HG02938 (cell line): ENCODE data around the gene MMAB.

Experiments
- ATAC-seq: cut with Tn5 transposase; IDR thresholded peaks from one replicate; pipeline ENCODE4 v1.9.1; 2021; ENCODE audit warnings: mild to moderate bottlenecking, moderate library complexity; ENCODE audit not compliant: unreplicated experiment

The MMAB gene

GRCh38 chr12:109540526-109541412 lies 32.5 kb downstream of the MMAB start:
- no peak for ATAC-seq

GRCh38 chr12:109539508-109539907 lies 33.8 kb downstream of the MMAB start:
- no peak for ATAC-seq

- no peak for ATAC-seq
Measured at GRCh38 chr12:109538191-109538863, 35.0 kb downstream of the MMAB start.

- no peak for ATAC-seq
Measured at GRCh38 chr12:109537136-109537535, 36.2 kb downstream of the MMAB start.

GRCh38 chr12:109535863-109536250 lies 37.4 kb downstream of the MMAB start:
- ATAC-seq: no peak

GRCh38 chr12:109535231-109535862 lies 38.0 kb downstream of the MMAB start:
- no peak for ATAC-seq

GRCh38 chr12:109534456-109534855 lies 38.8 kb downstream of the MMAB start:
- no peak for ATAC-seq

GRCh38 chr12:109533487-109533740 lies 39.9 kb downstream of the MMAB start:
- no peak for ATAC-seq

- ATAC-seq: no peak
Measured at GRCh38 chr12:109532721-109533486, 40.4 kb downstream of the MMAB start.

GRCh38 chr12:109531411-109531810 lies 41.9 kb downstream of the MMAB start:
- ATAC-seq: no peak

- no peak for ATAC-seq
Measured at GRCh38 chr12:109529691-109530640, 43.3 kb downstream of the MMAB start.

GRCh38 chr12:109527489-109528123 lies 45.7 kb downstream of the MMAB start:
- ATAC-seq: no peak

GRCh38 chr12:109525279-109525585 lies 48.1 kb downstream of the MMAB start:
- no peak for ATAC-seq

GRCh38 chr12:109524466-109525278 lies 48.6 kb downstream of the MMAB start:
- ATAC-seq: no peak

GRCh38 chr12:109523504-109523903 lies 49.8 kb downstream of the MMAB start:
- no peak for ATAC-seq

- ATAC-seq: no peak
Measured at GRCh38 chr12:109523071-109523470, 50.2 kb downstream of the MMAB start.

- ATAC-seq: no peak
Measured at GRCh38 chr12:109521831-109522230, 51.5 kb downstream of the MMAB start.

GRCh38 chr12:109519787-109520186 lies 53.5 kb downstream of the MMAB start:
- no peak for ATAC-seq
